WTC11 (cell line): ENCODE data around the gene USP28. TPM values are rescaled to one million over a fixed set of nuclear protein-coding genes. Genes with fewer than 3 reads are reported as not detected.

Experiments used
- ATAC-seq: fragments of 200-7000 bp; cut with Tn5 transposase; 2 replicates; pipeline ENCODE4 v1.10.0; 2021; ENCODE audit warnings: mild to moderate bottlenecking, moderate library complexity
- CTCF ChIA-PET: fragments of 300-600 bp; sonication (Branson Sonifier 250); formaldehyde crosslinking; loops from one replicate; lab custom pipeline; 2021; ENCODE audit warnings: antibody characterized with exemption; lab: Charles Lee
- POLR2A ChIA-PET: fragments of 350-600 bp; sonication (Branson Sonifier 250); formaldehyde crosslinking; loops from one replicate; lab custom pipeline; 2021; ENCODE audit warnings: antibody characterized with exemption; lab: Charles Lee
- DNase-seq: peaks from one replicate; pipeline ENCODE4 v3.0.0; 2021; ENCODE audit warnings: low spot score
- H3K27ac Mint-ChIP-seq: 2 replicates; pipeline ENCODE4 v1.8.0; 2021; ENCODE audit warnings: mixed read lengths
- H3K27me3 Mint-ChIP-seq: 2 replicates; pipeline ENCODE4 v1.8.0; 2021; ENCODE audit warnings: low read depth, mild to moderate bottlenecking, moderate library complexity, mixed read lengths
- H3K36me3 Mint-ChIP-seq: 2 replicates; pipeline ENCODE4 v1.8.0; 2021; ENCODE audit warnings: mixed read lengths
- H3K4me1 Mint-ChIP-seq: 2 replicates; pipeline ENCODE4 v1.8.0; 2022; ENCODE audit warnings: mixed read lengths
- H3K4me3 Mint-ChIP-seq: 2 replicates; pipeline ENCODE4 v1.8.0; 2021; ENCODE audit warnings: mild to moderate bottlenecking, moderate library complexity, mixed read lengths
- H3K9me3 Mint-ChIP-seq: 2 replicates; pipeline ENCODE4 v1.8.0; 2021; ENCODE audit warnings: mixed read lengths
- AR ChIP-seq: fragments of 250-450 bp; sonication (Bioruptor Pico); IDR thresholded peaks from 2 replicates; pipeline ENCODE4 v1.9.0; 2021; ENCODE audit warnings: mild to moderate bottlenecking
- ATF1 ChIP-seq: sonication (generic); formaldehyde crosslinking; IDR thresholded peaks from 2 replicates; pipeline ENCODE4 v1.8.1; 2023; ENCODE audit warnings: mild to moderate bottlenecking, moderate library complexity, missing genetic modification reagents
- CDX4 ChIP-seq: fragments of 250-450 bp; sonication (Bioruptor Pico); IDR thresholded peaks from 2 replicates; pipeline ENCODE4 v1.9.0; 2021; ENCODE audit warnings: moderate library complexity, mild to moderate bottlenecking, inconsistent platforms, borderline replicate concordance
- CREB1 ChIP-seq: sonication (generic); formaldehyde crosslinking; IDR thresholded peaks from 2 replicates; pipeline ENCODE4 v1.8.0; 2023; ENCODE audit warnings: mild to moderate bottlenecking, missing genetic modification reagents
- FOXJ3 ChIP-seq: sonication (generic); formaldehyde crosslinking; IDR thresholded peaks from 2 replicates; pipeline ENCODE4 v1.9.0; 2021; ENCODE audit warnings: missing genetic modification reagents, mild to moderate bottlenecking, borderline replicate concordance
- FOXK1 ChIP-seq: sonication (generic); formaldehyde crosslinking; IDR thresholded peaks from 2 replicates; pipeline ENCODE4 v1.8.0; 2022; ENCODE audit warnings: mild to moderate bottlenecking, moderate library complexity, missing genetic modification reagents
- FOXP1 ChIP-seq: sonication (generic); formaldehyde crosslinking; IDR thresholded peaks from 2 replicates; pipeline ENCODE4 v1.8.0; 2022; ENCODE audit warnings: missing genetic modification reagents, mild to moderate bottlenecking, moderate library complexity, borderline replicate concordance
- GTF2I ChIP-seq: fragments of 250-450 bp; sonication (Bioruptor Pico); conservative IDR thresholded peaks from 2 replicates; pipeline ENCODE4 v1.4.0; 2021; ENCODE audit warnings: mild to moderate bottlenecking
- JAZF1 ChIP-seq: fragments of 250-450 bp; sonication (Bioruptor Pico); IDR thresholded peaks from 2 replicates; pipeline ENCODE4 v1.9.0; 2021; ENCODE audit warnings: moderate library complexity, mild to moderate bottlenecking, inconsistent platforms
- KAT7 ChIP-seq: sonication (generic); formaldehyde crosslinking; IDR thresholded peaks from 2 replicates; pipeline ENCODE4 v1.8.1; 2023; ENCODE audit warnings: missing genetic modification reagents, mild to moderate bottlenecking, borderline replicate concordance
- NFE2L1 ChIP-seq: sonication (generic); formaldehyde crosslinking; IDR thresholded peaks from 2 replicates; pipeline ENCODE4 v1.8.1; 2023; ENCODE audit warnings: missing genetic modification reagents
- RORB ChIP-seq: fragments of 250-450 bp; sonication (Bioruptor Pico); IDR thresholded peaks from 2 replicates; pipeline ENCODE4 v1.9.0; 2021; ENCODE audit warnings: mild to moderate bottlenecking
- TEAD4 ChIP-seq: sonication (generic); formaldehyde crosslinking; IDR thresholded peaks from 2 replicates; pipeline ENCODE4 v1.8.0; 2022; ENCODE audit warnings: mild to moderate bottlenecking, missing genetic modification reagents
- USF1 ChIP-seq: sonication (generic); formaldehyde crosslinking; IDR thresholded peaks from 2 replicates; pipeline ENCODE4 v1.8.0; 2022; ENCODE audit warnings: mild to moderate bottlenecking, missing genetic modification reagents
- ZNF232 ChIP-seq: sonication (generic); formaldehyde crosslinking; IDR thresholded peaks from 2 replicates; pipeline ENCODE4 v1.8.0; 2022; ENCODE audit warnings: mild to moderate bottlenecking, missing genetic modification reagents
- total RNA-seq: library from RNA; stranded (reverse); gene quantifications from 3 replicates; pipeline ENCODE4 v1.2.3, GENCODE V29; 2021
- TF ChIP-seq, protein P1 (sequence below): fragments of 250-450 bp; sonication (Bioruptor Pico); conservative IDR thresholded peaks from 2 replicates; pipeline ENCODE4 v1.9.0; 2021; ENCODE audit warnings: mild to moderate bottlenecking
- TF ChIP-seq, protein P2 (sequence below): sonication (generic); formaldehyde crosslinking; IDR thresholded peaks from 2 replicates; pipeline ENCODE4 v1.8.0; 2022; ENCODE audit warnings: missing genetic modification reagents

The USP28 gene
- total RNA-seq, 1 experiment from 2014 or later, result 129 TPM

- TF ChIP-seq, protein P1, sequence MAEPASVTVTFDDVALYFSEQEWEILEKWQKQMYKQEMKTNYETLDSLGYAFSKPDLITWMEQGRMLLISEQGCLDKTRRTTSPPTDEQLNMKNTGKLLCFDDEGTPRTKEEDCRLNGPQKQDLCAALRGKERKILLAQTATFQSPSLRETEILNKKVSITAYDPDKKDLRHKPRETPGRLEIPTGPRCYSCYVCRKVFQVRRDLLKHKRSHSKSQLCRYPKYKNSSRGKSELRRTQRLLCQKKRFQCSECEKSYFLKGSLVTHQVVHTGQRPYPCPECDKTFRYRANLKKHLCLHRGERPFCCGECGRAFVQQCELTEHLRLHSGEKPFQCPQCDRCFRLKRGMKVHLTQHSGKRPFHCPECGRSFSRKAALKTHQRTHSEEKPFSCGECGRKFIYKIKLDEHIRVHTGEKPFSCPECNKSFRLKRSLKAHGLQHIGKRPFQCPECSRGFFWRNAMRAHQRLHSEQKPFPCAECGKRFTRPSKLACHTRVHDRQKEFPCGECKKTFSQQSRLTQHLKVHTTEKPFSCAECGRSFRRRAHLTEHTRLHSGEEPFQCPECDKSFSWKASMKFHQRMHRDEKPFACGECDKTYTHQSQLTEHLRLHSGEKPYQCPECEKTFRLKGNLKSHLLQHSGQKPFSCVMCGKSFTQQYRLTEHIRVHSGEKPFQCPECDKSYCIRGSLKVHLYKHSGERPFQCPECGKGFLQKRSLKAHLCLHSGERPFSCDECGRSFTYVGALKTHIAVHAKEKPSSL (CRISPR knock-in tag), result no peak
- TF ChIP-seq GTF2I (CRISPR knock-in tag) (no peak), RORB (CRISPR knock-in tag) (no peak), ZNF232 (CRISPR knock-in tag) (no peak), JAZF1 (CRISPR knock-in tag) (no peak), FOXP1 (no peak), CREB1 (CRISPR knock-in tag) (no peak)
Observed at GRCh38 chr11:113781682-113782081, 93.7 kb downstream of the USP28 start (continued).

DNA sequence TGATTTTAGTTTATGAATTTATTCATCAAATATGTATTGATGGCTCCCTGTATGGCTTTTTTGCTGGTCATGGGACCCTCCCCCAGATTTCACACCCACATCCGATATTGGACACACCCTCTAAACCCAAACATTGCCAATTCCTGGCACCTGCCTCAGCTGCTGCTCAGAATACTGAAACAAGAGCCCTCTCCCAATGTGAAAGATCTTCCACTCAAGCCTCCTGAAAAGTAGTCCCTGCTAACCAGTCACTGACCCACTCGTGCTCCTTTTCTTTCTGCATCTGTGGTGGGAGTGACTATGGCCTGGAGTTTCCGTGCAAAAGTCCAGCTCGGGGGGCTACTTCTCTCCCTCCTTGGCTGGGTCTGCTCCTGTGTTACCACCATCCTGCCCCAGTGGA lies 95.9 kb downstream of the USP28 start, which contains the start of gene CLDN25:
CLDN25 (plus strand) TSS at position 301 of the 400 bp plus-strand sequence; CDS start at position 301, 0 bp downstream.
- DNase-seq, result no peak
- CTCF ChIA-PET, result no interaction called here
- no peaks in the 10 kb centered on the region for H3K36me3 Mint-ChIP-seq

DNA sequence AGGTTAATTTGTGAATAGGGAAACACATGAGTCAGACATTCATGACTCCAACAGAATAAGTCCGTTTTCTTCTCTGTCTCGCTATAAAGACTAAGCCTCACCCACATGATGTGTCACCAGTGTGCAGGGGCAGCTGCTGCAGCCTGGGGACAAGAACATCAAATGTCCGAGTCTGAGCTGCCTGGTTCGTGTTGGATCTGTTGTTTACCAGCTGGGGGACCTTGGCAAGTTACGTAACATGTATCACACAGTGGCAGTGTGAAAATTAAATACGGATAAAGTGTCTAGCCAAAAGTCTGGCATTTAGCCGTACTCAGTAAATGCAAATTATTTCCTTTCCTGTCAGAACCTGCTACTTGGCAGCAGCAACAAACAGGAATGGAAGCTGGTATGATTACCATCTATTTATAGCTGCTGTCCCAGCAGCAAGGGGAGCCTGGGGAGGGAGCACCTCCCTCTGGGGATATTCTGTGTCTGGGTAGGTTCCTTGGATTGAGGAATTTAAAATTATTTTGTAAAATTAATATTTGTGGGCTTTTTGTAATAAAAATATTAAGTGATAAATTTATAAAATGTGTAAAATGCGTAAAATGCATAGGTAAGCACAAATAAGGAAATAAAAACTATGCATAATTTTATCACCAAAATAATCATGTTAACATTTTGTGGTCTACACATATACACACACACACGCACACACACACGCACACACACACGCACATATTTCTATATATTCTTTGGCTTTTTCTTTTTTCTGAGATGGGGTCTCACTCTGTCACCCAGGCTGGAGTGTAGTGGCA lies 97.1 kb downstream of the USP28 start:
- CTCF ChIA-PET, result interaction anchor here (0.8 kb wide), 1 partner anchor 18 kb away, joined by 3 read pairs; no protein-coding TSS in a partner anchor
- H3K4me1 Mint-ChIP-seq, result no peaks in the 10 kb centered on the region
- ATAC-seq, result no peak
- H3K36me3 Mint-ChIP-seq, result peaks cover 2% of the 10 kb centered on the region; the same call in 1 of the 2 replicates
- DNase-seq, result no peak
- H3K4me3 Mint-ChIP-seq, result no peak overlapping the region
- H3K9me3 Mint-ChIP-seq, result no peaks in the 10 kb centered on the region
- peaks cover 18% of the 10 kb centered on the region for H3K27me3 Mint-ChIP-seq
- H3K27ac Mint-ChIP-seq, result no peak overlapping the region
- POLR2A ChIA-PET, result no interaction called here
- TF ChIP-seq FOXJ3 (CRISPR knock-in tag) (no peak), TEAD4 (CRISPR knock-in tag) (no peak), CREB1 (CRISPR knock-in tag) (no peak), NFE2L1 (CRISPR knock-in tag) (no peak), CDX4 (CRISPR knock-in tag) (no peak), FOXK1 (CRISPR knock-in tag) (no peak), ATF1 (CRISPR knock-in tag) (no peak), USF1 (CRISPR knock-in tag) (no peak)
- TF ChIP-seq, protein P2, sequence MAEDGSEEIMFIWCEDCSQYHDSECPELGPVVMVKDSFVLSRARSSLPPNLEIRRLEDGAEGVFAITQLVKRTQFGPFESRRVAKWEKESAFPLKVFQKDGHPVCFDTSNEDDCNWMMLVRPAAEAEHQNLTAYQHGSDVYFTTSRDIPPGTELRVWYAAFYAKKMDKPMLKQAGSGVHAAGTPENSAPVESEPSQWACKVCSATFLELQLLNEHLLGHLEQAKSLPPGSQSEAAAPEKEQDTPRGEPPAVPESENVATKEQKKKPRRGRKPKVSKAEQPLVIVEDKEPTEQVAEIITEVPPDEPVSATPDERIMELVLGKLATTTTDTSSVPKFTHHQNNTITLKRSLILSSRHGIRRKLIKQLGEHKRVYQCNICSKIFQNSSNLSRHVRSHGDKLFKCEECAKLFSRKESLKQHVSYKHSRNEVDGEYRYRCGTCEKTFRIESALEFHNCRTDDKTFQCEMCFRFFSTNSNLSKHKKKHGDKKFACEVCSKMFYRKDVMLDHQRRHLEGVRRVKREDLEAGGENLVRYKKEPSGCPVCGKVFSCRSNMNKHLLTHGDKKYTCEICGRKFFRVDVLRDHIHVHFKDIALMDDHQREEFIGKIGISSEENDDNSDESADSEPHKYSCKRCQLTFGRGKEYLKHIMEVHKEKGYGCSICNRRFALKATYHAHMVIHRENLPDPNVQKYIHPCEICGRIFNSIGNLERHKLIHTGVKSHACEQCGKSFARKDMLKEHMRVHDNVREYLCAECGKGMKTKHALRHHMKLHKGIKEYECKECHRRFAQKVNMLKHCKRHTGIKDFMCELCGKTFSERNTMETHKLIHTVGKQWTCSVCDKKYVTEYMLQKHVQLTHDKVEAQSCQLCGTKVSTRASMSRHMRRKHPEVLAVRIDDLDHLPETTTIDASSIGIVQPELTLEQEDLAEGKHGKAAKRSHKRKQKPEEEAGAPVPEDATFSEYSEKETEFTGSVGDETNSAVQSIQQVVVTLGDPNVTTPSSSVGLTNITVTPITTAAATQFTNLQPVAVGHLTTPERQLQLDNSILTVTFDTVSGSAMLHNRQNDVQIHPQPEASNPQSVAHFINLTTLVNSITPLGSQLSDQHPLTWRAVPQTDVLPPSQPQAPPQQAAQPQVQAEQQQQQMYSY (CRISPR knock-in tag), result no peak
- TF ChIP-seq, protein P1 (CRISPR knock-in tag), result no peak

More for the DNA sequence above, 95.9 kb downstream of the USP28 start, which contains the start of gene CLDN25:
- TF ChIP-seq AR (no peak), NFE2L1 (CRISPR knock-in tag) (no peak), KAT7 (CRISPR knock-in tag) (no peak)
- no peaks in the 10 kb centered on the region for H3K4me1 Mint-ChIP-seq
- peaks cover 18% of the 10 kb centered on the region for H3K27me3 Mint-ChIP-seq
- H3K4me3 Mint-ChIP-seq, result no peak within 1 kb of the TSS
- H3K27ac Mint-ChIP-seq, result no peak within 1 kb of the TSS
- POLR2A ChIA-PET, result no interaction called here
- no peak for ATAC-seq
- H3K9me3 Mint-ChIP-seq, result no peaks in the 10 kb centered on the region
